PC-3 (cell line): ENCODE measurements around the gene RPP30. TPM values are rescaled to one million over a fixed set of nuclear protein-coding genes. Genes with fewer than 3 reads are reported as not detected.

ENCODE experiments used
- ATAC-seq: fragments of 200-7000 bp; cut with Tn5 transposase; 2 replicates; pipeline ENCODE4 v1.9.1; 2020; ENCODE audit warnings: mild to moderate bottlenecking, moderate library complexity
- BruUV-seq: library from RNA; stranded (reverse); fragments of 400-500 nt; replicated peaks from 2 replicates; lab custom pipeline; 2021; lab: Mats Ljungman, UMichigan
- CTCF ChIA-PET: fragments of 300-600 bp; sonication (Branson Sonifier 250); formaldehyde crosslinking; loops from one replicate; lab custom pipeline; 2022; ENCODE audit warnings: antibody characterized with exemption; lab: Charles Lee
- POLR2A ChIA-PET: fragments of 300-600 bp; sonication (Branson Sonifier 250); formaldehyde crosslinking; loops from one replicate; lab custom pipeline; 2022; ENCODE audit warnings: antibody characterized with exemption; ENCODE audit not compliant: unreplicated experiment; lab: Charles Lee
- DNase-seq: peaks from one replicate; pipeline ENCODE4 v3.0.0-alpha.2; 2015
- H2AFZ ChIP-seq: fragments of 300-600 bp; sonication (generic); 2 replicates; pipeline ENCODE4 v1.6.0; 2016; ENCODE audit warnings: antibody characterized with exemption, low read length
- H3F3A ChIP-seq: fragments of 300-600 bp; sonication (generic); one replicate; pipeline ENCODE4 v1.6.0; 2017; ENCODE audit warnings: antibody characterized with exemption, low read length, control low read depth, mild to moderate bottlenecking; ENCODE audit not compliant: unreplicated experiment
- H3K27ac ChIP-seq: fragments of 300-600 bp; sonication (generic); 2 replicates; pipeline ENCODE4 v1.5.1; 2016; ENCODE audit warnings: mild to moderate bottlenecking, low read length
- H3K27me3 ChIP-seq: fragments of 300-600 bp; sonication (generic); 2 replicates; pipeline ENCODE4 v1.6.1; 2016; ENCODE audit warnings: low read length, mixed read lengths
- H3K36me3 ChIP-seq: fragments of 300-600 bp; sonication (generic); 2 replicates; pipeline ENCODE4 v1.6.1; 2016; ENCODE audit warnings: low read depth, mixed run types, low read length, mixed read lengths
- H3K4me1 ChIP-seq: fragments of 300-600 bp; sonication (generic); 2 replicates; pipeline ENCODE4 v1.5.1; 2016; ENCODE audit warnings: low read length; ENCODE audit not compliant: insufficient read depth
- H3K4me2 ChIP-seq: fragments of 300-600 bp; sonication (generic); 2 replicates; pipeline ENCODE4 v1.6.0; 2016; ENCODE audit warnings: low read length
- H3K4me3 ChIP-seq: fragments of 300-600 bp; sonication (generic); 2 replicates; pipeline ENCODE4 v1.5.1; 2016; ENCODE audit warnings: mild to moderate bottlenecking, low read length, mixed read lengths
- H3K79me2 ChIP-seq: fragments of 300-600 bp; sonication (generic); 2 replicates; pipeline ENCODE4 v1.6.1; 2017; ENCODE audit warnings: low read length, mixed read lengths
- H3K9ac ChIP-seq: fragments of 300-600 bp; sonication (generic); 2 replicates; pipeline ENCODE4 v1.6.0; 2016; ENCODE audit warnings: mild to moderate bottlenecking, low read length
- H3K9me2 ChIP-seq: fragments of 300-600 bp; sonication (generic); replicated peaks from 2 replicates; pipeline ENCODE4 v1.6.1; 2016; ENCODE audit warnings: mixed run types, low read length, mixed read lengths
- H3K9me3 ChIP-seq: fragments of 300-600 bp; sonication (generic); 2 replicates; pipeline ENCODE4 v1.6.1; 2016; ENCODE audit warnings: low read length, mixed read lengths
- H4K20me1 ChIP-seq: fragments of 300-600 bp; sonication (generic); 2 replicates; pipeline ENCODE4 v1.6.1; 2016; ENCODE audit warnings: low read length, mixed read lengths
- EZH2 ChIP-seq: fragments of 300-600 bp; sonication (generic); IDR thresholded peaks from one replicate; pipeline ENCODE4 v1.6.1; 2017; ENCODE audit warnings: antibody characterized with exemption, mild to moderate bottlenecking, low read length; ENCODE audit not compliant: unreplicated experiment
- EZH2phosphoT487 ChIP-seq: fragments of 300-600 bp; sonication (generic); IDR thresholded peaks from 2 replicates; pipeline ENCODE4 v1.6.1; 2018; ENCODE audit warnings: mild to moderate bottlenecking, antibody characterized with exemption, low read length, borderline replicate concordance
- intact Hi-C: fragments of 100-400 bp; cut with micrococcal nuclease; formaldehyde crosslinking; loops from 2 replicates; pipeline ENCODE4 v1.9.0; 2023
- total RNA-seq: library from RNA; depleted of rRNA; stranded (reverse); fragments of >200 nt; gene quantifications from 2 replicates; pipeline ENCODE4 v1.2.3, GENCODE V29; 2014
- TF ChIP-seq, protein P1 (sequence below): fragments of 300-600 bp; sonication (generic); conservative IDR thresholded peaks from 2 replicates; pipeline ENCODE4 v1.5.1; 2017; ENCODE audit warnings: antibody characterized with exemption, low read depth, mild to moderate bottlenecking, low read length

RPP30 gene
- total RNA-seq, 1 experiment from 2014 or later, result 57.8 TPM

DNA sequence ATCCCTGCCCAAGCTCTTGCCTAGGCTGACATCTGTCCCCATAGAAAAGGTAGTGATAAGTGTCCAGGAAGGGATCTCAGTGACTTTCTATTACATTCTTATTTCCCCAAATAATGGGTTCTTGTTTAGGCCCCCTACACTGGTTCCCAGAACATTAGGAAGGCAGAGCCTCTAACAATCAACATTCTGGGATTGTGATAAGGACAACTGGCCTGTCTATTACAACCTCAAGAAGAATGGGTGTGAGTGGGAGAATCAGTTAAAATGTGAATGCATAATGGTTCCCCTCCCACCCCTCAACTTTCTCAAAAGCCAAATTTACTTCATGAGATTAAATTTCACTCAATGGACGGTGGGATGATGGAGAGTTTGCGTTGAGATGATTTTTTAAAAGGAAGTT, 55.5 kb downstream of the RPP30 start:
- Histone ChIP-seq H3K4me1 (peaks cover 35% of the 10 kb centered on the region), H3K4me2 (no peak overlapping the region), H3F3A (peaks cover 4% of the 10 kb centered on the region), H3K9ac (no peak overlapping the region), H3K27me3 (no peaks in the 10 kb centered on the region), H2AFZ (no peak overlapping the region), H3K79me2 (no peaks in the 10 kb centered on the region), H3K9me2 (no peaks in the 10 kb centered on the region), H3K9me3 (no peaks in the 10 kb centered on the region), H3K4me3 (no peak overlapping the region), H3K36me3 (no peaks in the 10 kb centered on the region), H4K20me1 (no peaks in the 10 kb centered on the region), H3K27ac (no peak overlapping the region)
- ChIA-PET CTCF (no interaction called here), POLR2A (no interaction called here)
- no peak for TF ChIP-seq EZH2phosphoT487
- TF ChIP-seq EZH2, result no peak
- TF ChIP-seq, protein P1, sequence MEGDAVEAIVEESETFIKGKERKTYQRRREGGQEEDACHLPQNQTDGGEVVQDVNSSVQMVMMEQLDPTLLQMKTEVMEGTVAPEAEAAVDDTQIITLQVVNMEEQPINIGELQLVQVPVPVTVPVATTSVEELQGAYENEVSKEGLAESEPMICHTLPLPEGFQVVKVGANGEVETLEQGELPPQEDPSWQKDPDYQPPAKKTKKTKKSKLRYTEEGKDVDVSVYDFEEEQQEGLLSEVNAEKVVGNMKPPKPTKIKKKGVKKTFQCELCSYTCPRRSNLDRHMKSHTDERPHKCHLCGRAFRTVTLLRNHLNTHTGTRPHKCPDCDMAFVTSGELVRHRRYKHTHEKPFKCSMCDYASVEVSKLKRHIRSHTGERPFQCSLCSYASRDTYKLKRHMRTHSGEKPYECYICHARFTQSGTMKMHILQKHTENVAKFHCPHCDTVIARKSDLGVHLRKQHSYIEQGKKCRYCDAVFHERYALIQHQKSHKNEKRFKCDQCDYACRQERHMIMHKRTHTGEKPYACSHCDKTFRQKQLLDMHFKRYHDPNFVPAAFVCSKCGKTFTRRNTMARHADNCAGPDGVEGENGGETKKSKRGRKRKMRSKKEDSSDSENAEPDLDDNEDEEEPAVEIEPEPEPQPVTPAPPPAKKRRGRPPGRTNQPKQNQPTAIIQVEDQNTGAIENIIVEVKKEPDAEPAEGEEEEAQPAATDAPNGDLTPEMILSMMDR, result no peak
- BruUV-seq, result no TSS peak
- intact Hi-C loops, result no loop called here
- ATAC-seq, result no peak
- DNase-seq, result no peak

DNA sequence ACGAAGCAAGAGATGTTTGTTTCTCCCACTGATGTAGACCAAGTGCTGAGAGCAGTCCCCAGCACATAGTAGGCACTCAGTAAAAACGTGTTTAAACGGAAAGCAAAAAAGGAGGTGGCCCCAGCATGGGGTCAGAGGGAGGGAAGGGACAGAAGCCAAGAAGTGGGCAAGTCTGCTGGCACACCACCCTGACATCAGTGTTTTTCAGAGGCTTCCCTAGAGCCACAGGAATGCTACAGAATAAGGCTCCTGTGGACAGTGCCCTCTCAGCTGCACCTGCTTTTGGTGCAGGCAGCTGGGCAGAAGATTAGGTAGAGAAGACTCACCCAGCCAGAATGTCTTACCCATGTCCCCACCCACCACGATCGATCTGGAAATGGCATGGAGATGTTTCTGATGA, 57.4 kb downstream of the RPP30 start:
- no peaks in the 10 kb centered on the region for H3K36me3 ChIP-seq
- H3K9ac ChIP-seq, result no peak overlapping the region
- no peak overlapping the region for H2AFZ ChIP-seq
- no TSS peak for BruUV-seq
- ChIA-PET POLR2A (interaction anchor here (1.2 kb wide), 1 partner anchor 40 kb away, joined by 4 read pairs; no protein-coding TSS in a partner anchor), CTCF (no interaction called here)
- no peak for DNase-seq
- ATAC-seq, result no peak
- H3K9me2 ChIP-seq, result no peaks in the 10 kb centered on the region
- H3K27ac ChIP-seq, result no peak overlapping the region
- no peaks in the 10 kb centered on the region for H3K79me2 ChIP-seq
- peaks cover 35% of the 10 kb centered on the region for H3K4me1 ChIP-seq
- H4K20me1 ChIP-seq, result no peaks in the 10 kb centered on the region
- no peak overlapping the region for H3K4me2 ChIP-seq
- peaks cover 4% of the 10 kb centered on the region for H3F3A ChIP-seq
- H3K9me3 ChIP-seq, result no peaks in the 10 kb centered on the region
- intact Hi-C loops, result no loop called here
- TF ChIP-seq EZH2phosphoT487 (no peak), EZH2 (no peak)
- TF ChIP-seq, protein P1, result no peak
- H3K4me3 ChIP-seq, result no peak overlapping the region
- no peaks in the 10 kb centered on the region for H3K27me3 ChIP-seq

DNA sequence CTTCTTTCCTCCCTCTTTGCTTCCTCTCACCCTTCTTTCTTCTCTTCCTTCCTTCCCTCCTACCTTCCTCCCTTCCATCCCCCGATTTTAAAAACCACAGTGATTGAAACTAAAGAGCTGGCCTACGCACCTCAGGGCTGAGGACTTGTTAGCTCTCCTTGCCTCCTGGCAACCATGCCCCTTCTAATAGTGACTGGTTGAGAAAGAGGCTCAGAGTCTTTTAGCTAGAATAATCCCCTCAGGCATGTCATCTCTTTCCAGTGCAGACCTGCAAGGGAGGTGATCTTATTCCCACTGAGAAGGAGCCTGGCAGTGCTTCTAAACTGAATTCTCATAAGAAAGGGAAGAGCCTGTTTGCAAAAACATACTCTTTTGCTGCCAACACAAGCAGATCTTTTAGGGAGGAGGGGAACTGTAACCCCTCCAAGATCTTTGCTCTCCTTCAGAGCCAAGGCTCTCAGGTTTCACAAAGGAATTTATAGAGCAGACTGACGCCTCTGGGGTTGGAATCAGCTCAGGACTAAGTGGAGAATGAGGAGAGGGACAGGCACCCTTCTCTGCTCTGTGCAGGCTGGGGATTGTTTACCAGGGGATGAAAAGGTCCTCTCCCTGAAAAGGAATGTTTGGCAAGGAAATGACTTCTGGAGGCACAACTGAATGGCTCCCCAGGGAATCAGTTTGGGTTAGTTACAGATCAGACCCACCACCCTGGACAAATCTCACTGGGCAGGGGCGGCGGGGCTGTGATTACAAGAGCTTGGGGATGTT, 58.5 kb downstream of the RPP30 start:
- ChIA-PET POLR2A (interaction anchor here (0.6 to 1.2 kb wide), 3 partner anchors 9 to 1466 kb away, joined by 3 to 7 read pairs (median 4); partner anchors contain the start of gene ANKRD1), CTCF (interaction anchor here (0.6 to 1.4 kb wide), 2 partner anchors 18 to 30 kb away, joined by 3 read pairs; no protein-coding TSS in a partner anchor)
- peak; percentile 84 for DNase-seq
- Histone ChIP-seq H2AFZ (peak overlapping the region; percentile 77), H3K9ac (no peak overlapping the region), H3K36me3 (no peaks in the 10 kb centered on the region), H4K20me1 (no peaks in the 10 kb centered on the region), H3K79me2 (no peaks in the 10 kb centered on the region), H3K9me3 (no peaks in the 10 kb centered on the region), H3K27me3 (no peaks in the 10 kb centered on the region), H3F3A (peaks cover 4% of the 10 kb centered on the region), H3K4me3 (peak overlapping the region; percentile 40), H3K27ac (peak overlapping the region; percentile 70), H3K9me2 (no peaks in the 10 kb centered on the region), H3K4me1 (peaks cover 35% of the 10 kb centered on the region), H3K4me2 (peak overlapping the region; percentile 72)
- intact Hi-C loops, result loop anchor here (1.0 to 2.0 kb wide), 3 partner anchors 9 to 45 kb away; partner anchors contain the start of gene ANKRD1
- peak; percentile 97 for ATAC-seq
- no TSS peak for BruUV-seq
- no peak for TF ChIP-seq EZH2
- TF ChIP-seq, protein P1, result no peak
- TF ChIP-seq EZH2phosphoT487, result no peak
